Measurements from ENCODE around the gene RBMX. TPM values are rescaled to one million over a fixed set of nuclear protein-coding genes. Genes with fewer than 3 reads are reported as not detected.
"Not testable (repeated sequence)": the region's sequence is repeated elsewhere in the genome, so short reads cannot be mapped to it uniquely, and the experiment has no call there.

The RBMX gene
- total and polyA plus RNA-seq, 2 experiments from 2014 or later = 337 to 601 TPM

DNA sequence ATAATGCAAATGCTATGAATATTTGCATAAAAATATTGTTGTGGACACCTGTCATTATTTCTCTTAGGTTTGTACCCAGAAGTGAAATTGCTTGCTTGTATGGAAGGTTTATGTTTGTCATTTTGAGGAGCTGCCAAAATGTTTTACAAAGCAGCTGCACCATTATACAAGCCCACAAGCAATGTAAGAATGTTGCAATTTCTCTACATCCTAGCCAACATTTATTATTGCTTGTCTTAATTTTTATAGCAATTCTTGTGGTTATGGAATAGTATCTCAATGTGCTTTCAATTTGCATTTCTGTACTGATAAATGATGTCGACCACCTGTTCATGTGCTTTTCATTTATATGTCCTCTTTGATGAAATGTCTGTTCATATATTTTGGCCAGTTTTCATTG lies 18.7 kb upstream of the RBMX start:
- TF ChIP-seq CREB1 (CRISPR knock-in tag; IDR thresholded peaks at IDR 0.05; ENCODE audit: low read depth) = no peak
- TF ChIP-seq POLR2AphosphoS5 (IDR thresholded peaks at IDR 0.05; ENCODE audit: low read depth) = no peak
- no peak for TF ChIP-seq JUNB (IDR thresholded peaks at IDR 0.05; ENCODE audit: unreplicated experiment)
- no peak for TF ChIP-seq STAT1 (IDR thresholded peaks at IDR 0.05; ENCODE audit: unreplicated experiment)
- TF ChIP-seq, protein P1, sequence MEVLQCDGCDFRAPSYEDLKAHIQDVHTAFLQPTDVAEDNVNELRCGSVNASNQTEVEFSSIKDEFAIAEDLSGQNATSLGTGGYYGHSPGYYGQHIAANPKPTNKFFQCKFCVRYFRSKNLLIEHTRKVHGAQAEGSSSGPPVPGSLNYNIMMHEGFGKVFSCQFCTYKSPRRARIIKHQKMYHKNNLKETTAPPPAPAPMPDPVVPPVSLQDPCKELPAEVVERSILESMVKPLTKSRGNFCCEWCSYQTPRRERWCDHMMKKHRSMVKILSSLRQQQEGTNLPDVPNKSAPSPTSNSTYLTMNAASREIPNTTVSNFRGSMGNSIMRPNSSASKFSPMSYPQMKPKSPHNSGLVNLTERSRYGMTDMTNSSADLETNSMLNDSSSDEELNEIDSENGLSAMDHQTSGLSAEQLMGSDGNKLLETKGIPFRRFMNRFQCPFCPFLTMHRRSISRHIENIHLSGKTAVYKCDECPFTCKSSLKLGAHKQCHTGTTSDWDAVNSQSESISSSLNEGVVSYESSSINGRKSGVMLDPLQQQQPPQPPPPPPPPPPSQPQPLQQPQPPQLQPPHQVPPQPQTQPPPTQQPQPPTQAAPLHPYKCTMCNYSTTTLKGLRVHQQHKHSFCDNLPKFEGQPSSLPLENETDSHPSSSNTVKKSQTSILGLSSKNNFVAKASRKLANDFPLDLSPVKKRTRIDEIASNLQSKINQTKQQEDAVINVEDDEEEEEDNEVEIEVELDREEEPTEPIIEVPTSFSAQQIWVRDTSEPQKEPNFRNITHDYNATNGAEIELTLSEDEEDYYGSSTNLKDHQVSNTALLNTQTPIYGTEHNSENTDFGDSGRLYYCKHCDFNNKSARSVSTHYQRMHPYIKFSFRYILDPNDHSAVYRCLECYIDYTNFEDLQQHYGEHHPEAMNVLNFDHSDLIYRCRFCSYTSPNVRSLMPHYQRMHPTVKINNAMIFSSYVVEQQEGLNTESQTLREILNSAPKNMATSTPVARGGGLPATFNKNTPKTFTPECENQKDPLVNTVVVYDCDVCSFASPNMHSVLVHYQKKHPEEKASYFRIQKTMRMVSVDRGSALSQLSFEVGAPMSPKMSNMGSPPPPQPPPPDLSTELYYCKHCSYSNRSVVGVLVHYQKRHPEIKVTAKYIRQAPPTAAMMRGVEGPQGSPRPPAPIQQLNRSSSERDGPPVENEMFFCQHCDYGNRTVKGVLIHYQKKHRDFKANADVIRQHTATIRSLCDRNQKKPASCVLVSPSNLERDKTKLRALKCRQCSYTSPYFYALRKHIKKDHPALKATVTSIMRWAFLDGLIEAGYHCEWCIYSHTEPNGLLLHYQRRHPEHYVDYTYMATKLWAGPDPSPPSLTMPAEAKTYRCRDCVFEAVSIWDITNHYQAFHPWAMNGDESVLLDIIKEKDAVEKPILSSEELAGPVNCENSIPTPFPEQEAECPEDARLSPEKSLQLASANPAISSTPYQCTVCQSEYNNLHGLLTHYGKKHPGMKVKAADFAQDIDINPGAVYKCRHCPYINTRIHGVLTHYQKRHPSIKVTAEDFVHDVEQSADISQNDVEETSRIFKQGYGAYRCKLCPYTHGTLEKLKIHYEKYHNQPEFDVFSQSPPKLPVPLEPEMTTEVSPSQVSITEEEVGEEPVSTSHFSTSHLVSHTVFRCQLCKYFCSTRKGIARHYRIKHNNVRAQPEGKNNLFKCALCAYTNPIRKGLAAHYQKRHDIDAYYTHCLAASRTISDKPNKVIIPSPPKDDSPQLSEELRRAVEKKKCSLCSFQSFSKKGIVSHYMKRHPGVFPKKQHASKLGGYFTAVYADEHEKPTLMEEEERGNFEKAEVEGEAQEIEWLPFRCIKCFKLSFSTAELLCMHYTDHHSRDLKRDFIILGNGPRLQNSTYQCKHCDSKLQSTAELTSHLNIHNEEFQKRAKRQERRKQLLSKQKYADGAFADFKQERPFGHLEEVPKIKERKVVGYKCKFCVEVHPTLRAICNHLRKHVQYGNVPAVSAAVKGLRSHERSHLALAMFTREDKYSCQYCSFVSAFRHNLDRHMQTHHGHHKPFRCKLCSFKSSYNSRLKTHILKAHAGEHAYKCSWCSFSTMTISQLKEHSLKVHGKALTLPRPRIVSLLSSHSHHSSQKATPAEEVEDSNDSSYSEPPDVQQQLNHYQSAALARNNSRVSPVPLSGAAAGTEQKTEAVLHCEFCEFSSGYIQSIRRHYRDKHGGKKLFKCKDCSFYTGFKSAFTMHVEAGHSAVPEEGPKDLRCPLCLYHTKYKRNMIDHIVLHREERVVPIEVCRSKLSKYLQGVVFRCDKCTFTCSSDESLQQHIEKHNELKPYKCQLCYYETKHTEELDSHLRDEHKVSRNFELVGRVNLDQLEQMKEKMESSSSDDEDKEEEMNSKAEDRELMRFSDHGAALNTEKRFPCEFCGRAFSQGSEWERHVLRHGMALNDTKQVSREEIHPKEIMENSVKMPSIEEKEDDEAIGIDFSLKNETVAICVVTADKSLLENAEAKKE (CRISPR knock-in tag; IDR thresholded peaks at IDR 0.05) = no peak
- TF ChIP-seq EZH2 (IDR thresholded peaks at IDR 0.05; ENCODE audit: low read depth, unreplicated experiment) = no peak
- TF ChIP-seq ETS1 (IDR thresholded peaks at IDR 0.05) = no peak
- no peak for TF ChIP-seq EZH2phosphoT487 (IDR thresholded peaks at IDR 0.05; ENCODE audit: unreplicated experiment)
- no peak for TF ChIP-seq ZNF114 (CRISPR knock-in tag; IDR thresholded peaks at IDR 0.05)
- TF ChIP-seq ZNF331 (CRISPR knock-in tag; IDR thresholded peaks at IDR 0.05; ENCODE audit: low read depth) = no peak
- no peak for TF ChIP-seq NANOG (IDR thresholded peaks at IDR 0.05; ENCODE audit: borderline replicate concordance)
- TF ChIP-seq CTCF (conservative IDR thresholded peaks at IDR 0.05; ENCODE audit: low read depth in 2 of 2) = no peak
- Histone ChIP-seq H3K4me2 (no peak overlapping the region), H2AFZ (no peak overlapping the region), H3K4me3 (no peak overlapping the region), H3K36me3 (ENCODE audit: insufficient read depth) (no peaks in the 10 kb centered on the region), H3K9me2 (ENCODE audit: insufficient read depth) (no peaks in the 10 kb centered on the region), H3F3A (replicated peaks; ENCODE audit: low read depth) (no peaks in the 10 kb centered on the region), H3K79me2 (replicated peaks; ENCODE audit: insufficient read depth) (no peaks in the 10 kb centered on the region), H3K27me3 (ENCODE audit: insufficient read depth) (no peaks in the 10 kb centered on the region), H3K27ac (ENCODE audit: low read depth) (no peak overlapping the region), H4K20me1 (replicated peaks; ENCODE audit: insufficient read depth) (no peaks in the 10 kb centered on the region), H3K4me1 (ENCODE audit: insufficient read depth) (no peaks in the 10 kb centered on the region)
- Mint-ChIP-seq H3K4me3 (no peak overlapping the region), H3K4me1 (peaks cover 3% of the 10 kb centered on the region; the same call in 1 of the 3 replicates), H3K36me3 (ENCODE audit: low read depth) (no peaks in the 10 kb centered on the region), H3K9me3 (no peaks in the 10 kb centered on the region), H3K27me3 (ENCODE audit: insufficient read depth, low read depth, poor library complexity) (peaks cover 2% of the 10 kb centered on the region), H3K27ac (no peak overlapping the region)
- ATAC-seq = no peak
- no peak for DNase-seq (ENCODE audit: low spot score)

DNA sequence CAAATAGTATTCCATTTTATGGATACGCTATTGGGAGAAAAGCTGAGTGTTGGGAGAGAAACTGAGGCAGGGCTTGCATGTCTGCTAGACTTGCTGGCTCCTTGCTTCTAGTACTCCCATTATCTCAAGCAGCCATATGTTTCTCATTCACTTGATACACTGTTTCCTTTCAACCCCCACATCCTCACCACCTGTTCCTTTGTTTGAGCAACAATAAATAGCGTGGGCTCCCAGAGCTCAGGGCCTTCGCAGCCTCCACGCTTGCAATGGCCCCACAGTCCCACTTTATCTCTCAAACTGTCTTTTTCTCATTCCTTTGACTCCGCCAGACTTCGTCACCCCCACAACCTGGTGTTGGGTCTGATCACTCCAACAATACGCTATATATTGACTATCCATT lies 18.2 kb upstream of the RBMX start:
- not testable (repeated sequence) for H3K36me3 ChIP-seq (ENCODE audit: insufficient read depth); H3K4me1 Mint-ChIP-seq; H3K9me2 ChIP-seq (ENCODE audit: insufficient read depth); H3K27me3 Mint-ChIP-seq (ENCODE audit: insufficient read depth, low read depth, poor library complexity); H3K9me3 Mint-ChIP-seq; H3K4me3 ChIP-seq; H3K36me3 Mint-ChIP-seq (ENCODE audit: low read depth); H3K27ac ChIP-seq (ENCODE audit: low read depth); H3K79me2 ChIP-seq (replicated peaks; ENCODE audit: insufficient read depth); H3K27ac Mint-ChIP-seq; H3K4me3 Mint-ChIP-seq; DNase-seq (ENCODE audit: low spot score); H3F3A ChIP-seq (replicated peaks; ENCODE audit: low read depth); H2AFZ ChIP-seq; H3K27me3 ChIP-seq (ENCODE audit: insufficient read depth); ATAC-seq; H4K20me1 ChIP-seq (replicated peaks; ENCODE audit: insufficient read depth); H3K4me1 ChIP-seq (ENCODE audit: insufficient read depth); H3K4me2 ChIP-seq
